Skeletal muscle tissue (tissue), 4 donors: ENCODE measurements around the gene ITFG1. TPM values are rescaled to one million over a fixed set of nuclear protein-coding genes. Genes with fewer than 3 reads are reported as not detected.
"Not testable (repeated sequence)": the region's sequence is repeated elsewhere in the genome, so short reads cannot be mapped to it uniquely, and the experiment has no call there.

Source experiments
- H3K27ac ChIP-seq: one replicate; pipeline ENCODE4 v1.7.0; 2013; ENCODE audit warnings: mild to moderate bottlenecking, low read depth, low read length, inconsistent platforms
- H3K27me3 ChIP-seq, 3 donors: one replicate each; pipeline ENCODE4 v1.7.0; 2013; ENCODE audit warnings: low read length in 3 of 3; ENCODE audit not compliant: control insufficient read depth in 3 of 3, insufficient read depth in 3 of 3
- H3K36me3 ChIP-seq, 3 donors: one replicate each; pipeline ENCODE4 v1.7.0; 2013; ENCODE audit warnings: low read length in 3 of 3; ENCODE audit not compliant: control insufficient read depth in 3 of 3, insufficient read depth in 3 of 3
- H3K4me1 ChIP-seq, 3 donors: one replicate each; pipeline ENCODE4 v1.7.0; 2013; ENCODE audit warnings: low read length in 3 of 3, mild to moderate bottlenecking in 3 of 3; ENCODE audit not compliant: control insufficient read depth in 3 of 3, insufficient read depth in 3 of 3
- H3K4me3 ChIP-seq, 3 donors: one replicate each; pipeline ENCODE4 v1.7.0; 2013; ENCODE audit warnings: low read length in 3 of 3
- H3K9ac ChIP-seq, 3 donors: one replicate each; pipeline ENCODE4 v1.7.0; 2013; ENCODE audit warnings: low read length in 3 of 3, mild to moderate bottlenecking in 3 of 3, moderate library complexity in 2 of 3, low read depth in 1 of 3
- H3K9me3 ChIP-seq, 3 donors: one replicate each; pipeline ENCODE4 v1.7.0; 2013; ENCODE audit warnings: low read length in 3 of 3; ENCODE audit not compliant: control insufficient read depth in 3 of 3
- total RNA-seq: library from RNA; depleted of rRNA; stranded (reverse); fragments of >200 nt; gene quantifications from one replicate; pipeline ENCODE4 v1.2.3, GENCODE V29; 2014
- donor health status: Osteomylitis.

ITFG1 gene
- total RNA-seq, 1 donor from 2014 or later: 89.2 TPM

DNA sequence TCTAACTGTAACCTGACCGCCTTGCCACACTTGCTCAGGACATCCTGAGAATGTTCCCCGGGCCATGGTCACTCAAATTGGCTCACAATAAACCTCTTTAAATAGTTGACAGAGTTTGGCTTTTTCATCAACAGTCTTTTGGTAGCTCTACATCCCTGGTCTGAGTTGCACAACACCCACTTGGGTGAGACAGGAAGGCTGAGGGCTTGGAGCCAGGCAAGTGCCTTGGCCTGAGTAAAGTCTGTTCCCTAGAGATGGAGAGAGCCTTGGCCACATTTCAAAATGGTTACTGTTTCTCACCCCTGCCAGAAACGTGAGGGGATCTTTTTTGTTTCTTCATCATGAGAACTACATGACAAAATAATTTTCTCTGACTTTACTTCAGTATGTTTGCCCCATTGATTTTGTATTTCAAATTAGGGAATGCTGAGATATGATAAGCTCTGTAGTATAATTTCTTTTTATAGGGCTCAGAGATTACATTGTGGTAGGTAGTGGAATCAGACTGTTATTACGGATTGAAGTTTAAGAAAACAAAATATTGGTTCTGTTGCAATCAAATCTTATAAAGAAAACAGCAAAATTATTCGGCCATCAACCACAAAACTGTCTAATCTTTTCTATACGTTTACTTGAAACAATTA, 263.2 kb downstream of the ITFG1 start:
- H3K9me3 ChIP-seq: no peaks in the 10 kb centered on the region
- no peak overlapping the region for H3K27ac ChIP-seq
- no peaks in the 10 kb centered on the region for H3K27me3 ChIP-seq
- no peak overlapping the region for H3K9ac ChIP-seq
- no peaks in the 10 kb centered on the region for H3K36me3 ChIP-seq
- H3K4me3 ChIP-seq: no peak overlapping the region
- H3K4me1 ChIP-seq: peaks cover 0 to 9% (median 2%) of the 10 kb centered on the region in 3 donors

DNA sequence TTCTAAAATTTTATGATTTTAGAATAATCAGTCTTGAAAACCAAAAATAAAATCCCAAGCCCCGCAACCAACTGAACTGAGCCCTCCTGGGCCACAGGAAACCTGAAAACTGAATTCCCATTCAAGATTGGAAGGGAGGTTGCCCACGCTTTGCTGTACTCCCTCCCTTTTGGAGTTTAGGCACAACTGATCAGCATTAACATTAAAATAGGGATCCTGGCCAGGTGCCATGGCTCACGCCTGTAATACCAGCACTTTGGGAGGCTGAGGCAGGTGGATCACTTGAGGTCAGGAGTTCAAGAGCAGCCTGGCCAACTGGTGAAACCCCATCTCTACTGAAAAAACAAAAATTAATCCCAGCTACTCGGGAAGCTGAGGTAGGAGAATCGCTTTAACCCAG, 264.4 kb downstream of the ITFG1 start:
- H3K36me3 ChIP-seq: no peaks in the 10 kb centered on the region
- H3K9ac ChIP-seq: no peak overlapping the region
- H3K4me3 ChIP-seq: no peak overlapping the region
- H3K27me3 ChIP-seq: no peaks in the 10 kb centered on the region
- H3K27ac ChIP-seq: no peak overlapping the region
- H3K9me3 ChIP-seq: no peaks in the 10 kb centered on the region
- peaks cover 0 to 9% (median 2%) of the 10 kb centered on the region in 3 donors for H3K4me1 ChIP-seq

DNA sequence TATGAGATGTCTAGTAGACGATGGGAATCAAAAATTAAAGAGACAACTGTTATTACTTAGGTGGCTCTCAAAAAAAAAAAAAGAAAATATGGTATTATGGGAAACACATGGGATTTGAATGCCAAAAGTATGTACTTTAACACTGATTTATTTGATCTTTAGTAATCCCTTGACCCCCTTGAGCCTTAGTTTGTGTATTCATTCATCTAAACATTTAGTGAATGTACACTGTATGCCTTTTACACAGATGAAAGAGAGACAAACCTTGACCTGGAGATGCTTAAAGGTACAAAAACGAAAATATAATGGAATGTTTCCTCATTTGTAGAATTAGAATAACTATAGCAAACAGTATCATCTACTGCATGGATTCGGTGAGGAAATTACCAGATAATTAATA, 278.5 kb downstream of the ITFG1 start:
- no peaks in the 10 kb centered on the region for H3K27me3 ChIP-seq
- H3K9me3 ChIP-seq: no peaks in the 10 kb centered on the region
- H3K4me1 ChIP-seq: no peaks in the 10 kb centered on the region
- no peak overlapping the region for H3K4me3 ChIP-seq
- no peaks in the 10 kb centered on the region for H3K36me3 ChIP-seq
- no peak overlapping the region for H3K27ac ChIP-seq
- H3K9ac ChIP-seq: no peak overlapping the region

DNA sequence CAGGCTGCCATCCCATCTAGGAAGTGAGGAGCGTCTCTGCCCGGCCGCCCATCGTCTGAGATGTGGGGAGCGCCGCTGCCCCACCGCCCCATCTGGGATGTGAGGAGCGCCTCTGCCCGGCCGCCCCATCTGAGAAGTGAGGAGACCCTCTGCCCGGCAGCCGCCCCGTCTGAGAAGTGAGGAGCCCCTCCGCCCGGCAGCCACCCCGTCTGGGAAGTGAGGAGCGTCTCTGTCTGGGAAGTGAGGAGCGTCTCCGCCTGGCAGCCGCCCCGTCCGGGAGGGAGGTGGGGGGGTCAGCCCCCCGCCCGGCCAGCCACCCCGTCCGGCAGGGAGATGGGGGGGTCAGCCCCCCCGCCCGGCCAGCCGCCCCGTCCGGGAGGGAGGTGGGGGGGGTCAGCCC, 279.8 kb downstream of the ITFG1 start:
- H3K9me3 ChIP-seq, H3K36me3 ChIP-seq, H3K27me3 ChIP-seq, H3K4me3 ChIP-seq, H3K9ac ChIP-seq, H3K27ac ChIP-seq, H3K4me1 ChIP-seq: not testable (repeated sequence)

DNA sequence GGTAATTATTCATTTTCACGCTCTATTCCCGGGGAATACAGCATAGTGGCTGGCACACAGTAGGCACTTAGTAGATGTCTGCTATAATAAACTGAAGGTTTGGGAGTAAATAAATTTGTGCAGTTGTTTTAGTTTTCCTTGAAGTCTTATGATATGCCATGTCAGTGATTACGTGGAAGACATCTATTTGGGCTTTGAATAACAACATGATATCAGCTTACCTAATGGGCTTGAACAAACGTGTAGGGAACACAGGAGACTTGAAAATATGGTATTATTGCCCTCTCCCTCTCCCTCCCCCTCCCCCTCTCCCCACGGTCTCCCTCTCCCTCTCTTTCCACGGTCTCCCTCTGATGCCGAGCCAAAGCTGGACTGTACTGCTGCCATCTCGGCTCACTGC, 280.8 kb downstream of the ITFG1 start:
- Histone ChIP-seq H3K27me3 (no peaks in the 10 kb centered on the region), H3K9ac (no peak overlapping the region), H3K27ac (no peak overlapping the region), H3K4me3 (no peak overlapping the region), H3K36me3 (no peaks in the 10 kb centered on the region), H3K9me3 (no peaks in the 10 kb centered on the region), H3K4me1 (no peaks in the 10 kb centered on the region)

DNA sequence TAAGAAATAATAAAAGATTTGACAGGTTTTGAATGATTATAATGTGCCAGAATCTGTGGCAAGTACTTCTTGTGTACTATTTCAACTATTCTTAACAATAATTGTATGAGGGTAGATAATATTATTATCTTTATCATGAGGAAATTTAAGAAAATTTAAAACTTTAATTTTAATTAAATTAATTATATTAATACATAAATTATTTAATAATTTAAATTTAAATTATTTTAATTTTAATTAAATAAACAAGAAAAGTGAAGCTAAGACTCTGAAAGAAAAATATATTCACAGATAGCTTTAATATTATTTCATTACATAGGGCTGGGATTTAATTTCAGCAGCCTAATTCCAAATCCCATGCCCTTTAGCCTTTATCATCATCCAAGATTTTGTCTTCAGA, 285.7 kb downstream of the ITFG1 start:
- Histone ChIP-seq H3K4me1 (no peaks in the 10 kb centered on the region), H3K9ac (no peak overlapping the region), H3K9me3 (no peaks in the 10 kb centered on the region), H3K4me3 (no peak overlapping the region), H3K36me3 (no peaks in the 10 kb centered on the region), H3K27me3 (no peaks in the 10 kb centered on the region), H3K27ac (no peak overlapping the region)

DNA sequence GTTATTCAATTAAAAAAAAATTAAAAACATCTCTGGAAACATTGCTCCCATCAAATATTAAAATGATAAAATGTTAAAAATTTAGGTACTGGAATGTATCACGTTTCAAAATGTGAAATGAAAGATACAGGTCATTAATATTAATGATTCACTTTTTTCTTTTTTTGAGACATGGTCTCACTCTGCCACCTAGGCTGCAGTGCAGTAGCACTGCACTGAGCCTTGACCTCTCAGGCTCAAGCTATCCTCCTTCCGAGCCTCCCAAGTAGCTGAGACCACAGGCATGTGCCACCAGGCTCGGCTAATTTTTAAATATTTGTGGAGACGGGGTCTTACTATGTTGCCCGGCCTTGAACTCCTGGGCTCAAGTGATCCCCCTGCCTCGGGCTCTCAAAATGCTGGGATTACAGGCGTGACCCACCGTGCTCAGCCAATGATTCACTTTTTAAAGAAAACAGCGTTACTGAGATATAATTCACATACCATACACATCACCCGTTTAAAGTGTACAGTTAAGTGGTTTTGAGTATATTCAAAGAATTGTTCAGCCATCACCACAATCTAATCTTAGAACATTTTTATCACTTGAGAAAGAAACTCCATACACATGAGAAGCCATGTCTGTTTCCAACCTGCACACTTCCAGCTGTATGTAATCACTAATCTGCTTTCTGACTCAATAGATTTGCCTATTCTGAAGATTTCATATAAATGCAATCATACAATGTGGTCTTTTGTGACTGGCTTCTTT, 298.0 kb downstream of the ITFG1 start:
- Histone ChIP-seq H3K27ac (no peak overlapping the region), H3K27me3 (no peaks in the 10 kb centered on the region), H3K4me1 (no peaks in the 10 kb centered on the region), H3K9me3 (no peaks in the 10 kb centered on the region), H3K9ac (no peak overlapping the region), H3K36me3 (peaks cover 3 to 18% (median 6%) of the 10 kb centered on the region in 3 donors), H3K4me3 (no peak overlapping the region)

DNA sequence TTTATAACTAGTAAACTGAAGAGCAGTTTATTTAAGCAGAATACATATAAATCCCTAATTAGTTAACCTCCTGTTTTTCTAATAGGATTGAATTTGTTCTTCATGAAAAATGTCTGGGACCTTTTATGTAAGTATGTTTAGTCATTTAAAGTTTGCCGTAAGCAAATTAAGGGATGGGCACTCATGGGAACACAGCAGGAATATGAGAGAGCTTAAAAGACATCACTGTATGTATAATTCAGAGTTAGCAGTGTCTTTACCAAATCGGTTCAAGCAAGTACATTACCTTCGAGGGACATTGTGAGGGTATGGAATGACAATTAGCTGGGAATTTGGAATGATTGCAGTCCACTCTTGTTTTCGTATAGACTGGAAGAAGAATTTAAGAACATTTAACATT, 299.4 kb downstream of the ITFG1 start:
- peaks cover 3 to 32% (median 14%) of the 10 kb centered on the region in 3 donors for H3K36me3 ChIP-seq
- H3K4me1 ChIP-seq: no peaks in the 10 kb centered on the region
- H3K9me3 ChIP-seq: no peaks in the 10 kb centered on the region
- H3K9ac ChIP-seq: no peak overlapping the region
- no peak overlapping the region for H3K27ac ChIP-seq
- no peaks in the 10 kb centered on the region for H3K27me3 ChIP-seq
- no peak overlapping the region for H3K4me3 ChIP-seq

DNA sequence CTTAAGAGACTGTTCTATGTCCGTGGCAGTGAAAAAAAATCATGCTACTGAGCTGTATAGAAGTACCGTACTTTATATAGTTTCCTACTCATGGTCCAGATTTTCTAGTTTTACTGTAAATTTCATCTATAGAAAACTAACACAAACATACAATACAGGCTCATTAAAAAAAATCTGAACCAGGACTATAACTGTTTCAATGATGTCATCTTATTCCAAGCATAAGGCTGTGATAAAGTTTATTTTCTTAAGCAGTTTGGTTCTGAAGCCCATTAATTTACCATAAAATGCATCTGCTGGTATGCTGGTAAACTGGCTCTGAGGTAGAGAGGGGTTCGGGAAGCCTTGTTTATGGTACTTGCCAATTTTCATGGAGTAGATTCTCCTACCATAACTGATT, 300.4 kb downstream of the ITFG1 start:
- no peaks in the 10 kb centered on the region for H3K4me1 ChIP-seq
- no peaks in the 10 kb centered on the region for H3K9me3 ChIP-seq
- H3K27me3 ChIP-seq: no peaks in the 10 kb centered on the region
- H3K27ac ChIP-seq: no peak overlapping the region
- H3K4me3 ChIP-seq: no peak overlapping the region
- H3K9ac ChIP-seq: no peak overlapping the region
- peaks cover 3 to 33% (median 16%) of the 10 kb centered on the region in 3 donors for H3K36me3 ChIP-seq

DNA sequence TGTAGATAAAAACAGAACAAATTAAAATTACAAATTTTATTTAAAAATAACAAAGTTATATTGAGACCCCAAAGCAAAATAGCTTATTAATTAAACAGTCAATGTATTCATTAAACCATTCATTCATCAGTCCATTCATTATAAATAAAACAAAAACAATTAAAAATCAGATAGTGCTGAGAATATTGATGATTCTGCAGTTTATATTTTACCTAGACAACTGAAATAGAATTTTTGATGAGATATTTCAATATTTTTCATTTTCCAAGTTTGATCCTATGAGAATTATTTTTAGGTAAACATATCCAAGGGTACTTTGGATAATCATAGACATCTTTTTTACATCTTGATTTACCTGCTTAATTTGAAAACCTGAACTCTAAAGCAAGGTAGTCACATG, 301.9 kb downstream of the ITFG1 start:
- Histone ChIP-seq H3K4me3 (no peak overlapping the region), H3K9me3 (no peaks in the 10 kb centered on the region), H3K27me3 (no peaks in the 10 kb centered on the region), H3K27ac (no peak overlapping the region), H3K4me1 (no peaks in the 10 kb centered on the region), H3K36me3 (peaks cover 3 to 41% (median 18%) of the 10 kb centered on the region in 3 donors), H3K9ac (no peak overlapping the region)
